ENCODE data around the gene PIK3R2.
A peak's percentile ranks its signal among the peaks of the same experiment; 100 is the strongest.

- TF ChIP-seq CTCF (conservative IDR thresholded peaks at IDR 0.05; ENCODE audit: low read depth in 2 of 2): peak; percentile 67 to 81
- TF ChIP-seq REST (IDR thresholded peaks at IDR 0.05; ENCODE audit: unreplicated experiment): no peak
Measured at GRCh38 chr19:18208098-18208951, 55.4 kb downstream of the PIK3R2 start.

Measured in GM23338 (cell line).